ENCODE results near the gene CUX1. TPM values are rescaled to one million over a fixed set of nuclear protein-coding genes. Genes with fewer than 3 reads are reported as not detected.

The CUX1 gene
- total RNA-seq, 4 donors from 2014 or later: 42.8 to 59.0 (median 47.4) TPM

DNA sequence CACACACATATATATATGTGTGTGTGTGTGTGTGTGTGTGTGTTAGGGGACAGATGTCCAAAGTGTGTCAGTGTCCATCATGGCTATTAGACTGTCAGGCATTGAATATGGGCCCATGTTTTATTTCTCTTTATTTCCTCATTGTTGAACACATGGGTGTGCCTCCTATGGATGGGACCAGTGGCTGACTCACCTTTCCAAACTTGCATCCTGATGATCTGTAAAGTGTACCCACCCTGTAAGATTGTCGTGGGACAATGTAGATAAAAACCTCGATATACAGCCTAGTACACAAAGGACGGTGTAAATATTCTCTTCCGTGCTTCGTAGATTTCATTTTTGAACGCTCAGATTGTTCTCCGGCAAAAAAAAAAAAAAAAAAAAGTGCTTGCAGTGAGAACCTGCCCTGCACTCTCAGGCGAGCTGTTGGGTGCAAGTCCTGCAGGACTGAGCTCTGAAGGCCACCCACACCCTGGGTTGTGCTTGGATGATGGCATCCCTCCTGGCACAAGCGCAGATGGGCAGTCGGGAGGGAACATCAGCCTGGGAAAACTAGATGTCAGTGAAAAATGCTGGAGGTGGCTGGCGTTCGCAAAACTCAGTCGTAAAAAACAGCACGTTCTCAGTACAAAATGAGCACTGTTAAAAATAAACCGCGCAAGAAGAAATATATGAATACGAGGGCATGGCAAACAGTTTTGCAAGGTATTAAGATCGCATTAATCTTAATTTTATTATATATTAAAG lies 166.9 kb downstream of the CUX1 start:
- TF ChIP-seq, protein P1, sequence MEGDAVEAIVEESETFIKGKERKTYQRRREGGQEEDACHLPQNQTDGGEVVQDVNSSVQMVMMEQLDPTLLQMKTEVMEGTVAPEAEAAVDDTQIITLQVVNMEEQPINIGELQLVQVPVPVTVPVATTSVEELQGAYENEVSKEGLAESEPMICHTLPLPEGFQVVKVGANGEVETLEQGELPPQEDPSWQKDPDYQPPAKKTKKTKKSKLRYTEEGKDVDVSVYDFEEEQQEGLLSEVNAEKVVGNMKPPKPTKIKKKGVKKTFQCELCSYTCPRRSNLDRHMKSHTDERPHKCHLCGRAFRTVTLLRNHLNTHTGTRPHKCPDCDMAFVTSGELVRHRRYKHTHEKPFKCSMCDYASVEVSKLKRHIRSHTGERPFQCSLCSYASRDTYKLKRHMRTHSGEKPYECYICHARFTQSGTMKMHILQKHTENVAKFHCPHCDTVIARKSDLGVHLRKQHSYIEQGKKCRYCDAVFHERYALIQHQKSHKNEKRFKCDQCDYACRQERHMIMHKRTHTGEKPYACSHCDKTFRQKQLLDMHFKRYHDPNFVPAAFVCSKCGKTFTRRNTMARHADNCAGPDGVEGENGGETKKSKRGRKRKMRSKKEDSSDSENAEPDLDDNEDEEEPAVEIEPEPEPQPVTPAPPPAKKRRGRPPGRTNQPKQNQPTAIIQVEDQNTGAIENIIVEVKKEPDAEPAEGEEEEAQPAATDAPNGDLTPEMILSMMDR (IDR thresholded peaks at IDR 0.05; ENCODE audit: low read depth): no peak

DNA sequence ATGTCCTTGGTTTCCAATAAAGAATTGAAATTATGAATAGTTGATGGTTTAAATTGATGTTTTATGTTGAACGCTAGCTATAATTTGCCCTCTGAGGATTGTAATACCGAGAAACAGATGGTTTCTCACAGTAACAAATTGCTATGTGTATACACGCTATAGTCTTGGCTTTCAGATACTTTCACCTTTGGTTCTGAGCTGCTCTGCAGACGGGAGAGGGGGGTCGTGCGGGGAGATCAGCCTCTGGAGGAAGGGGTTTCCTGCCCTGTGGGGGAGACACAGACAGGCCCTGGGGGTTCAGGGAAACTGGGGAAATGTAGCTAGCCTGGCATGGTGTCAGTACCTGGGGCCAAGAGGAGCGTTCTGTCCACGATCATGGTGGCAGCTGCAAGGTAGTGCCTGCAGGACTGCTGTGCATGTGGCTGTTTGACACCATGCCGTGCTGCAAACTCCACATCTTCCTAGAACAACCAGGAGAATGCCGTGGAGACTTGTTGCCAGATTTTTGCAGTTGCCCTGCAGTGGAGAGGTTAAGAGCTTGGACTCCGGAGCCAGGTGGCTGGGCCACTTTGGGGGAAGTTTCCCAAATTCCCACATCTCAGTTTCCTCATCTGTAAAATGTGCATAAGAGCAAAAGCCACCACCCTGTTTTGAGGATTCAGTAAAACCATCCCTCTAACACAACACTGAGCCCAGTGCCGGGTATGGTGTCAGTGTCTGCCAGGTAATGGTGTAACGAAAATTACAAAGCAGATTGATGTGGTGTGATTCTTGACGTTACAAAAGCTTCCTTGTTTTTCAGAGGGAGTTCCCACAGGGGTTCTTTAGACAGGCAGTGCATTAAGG lies 167.9 kb downstream of the CUX1 start:
- TF ChIP-seq, protein P1 (IDR thresholded peaks at IDR 0.05; ENCODE audit: low read depth): no peak

DNA sequence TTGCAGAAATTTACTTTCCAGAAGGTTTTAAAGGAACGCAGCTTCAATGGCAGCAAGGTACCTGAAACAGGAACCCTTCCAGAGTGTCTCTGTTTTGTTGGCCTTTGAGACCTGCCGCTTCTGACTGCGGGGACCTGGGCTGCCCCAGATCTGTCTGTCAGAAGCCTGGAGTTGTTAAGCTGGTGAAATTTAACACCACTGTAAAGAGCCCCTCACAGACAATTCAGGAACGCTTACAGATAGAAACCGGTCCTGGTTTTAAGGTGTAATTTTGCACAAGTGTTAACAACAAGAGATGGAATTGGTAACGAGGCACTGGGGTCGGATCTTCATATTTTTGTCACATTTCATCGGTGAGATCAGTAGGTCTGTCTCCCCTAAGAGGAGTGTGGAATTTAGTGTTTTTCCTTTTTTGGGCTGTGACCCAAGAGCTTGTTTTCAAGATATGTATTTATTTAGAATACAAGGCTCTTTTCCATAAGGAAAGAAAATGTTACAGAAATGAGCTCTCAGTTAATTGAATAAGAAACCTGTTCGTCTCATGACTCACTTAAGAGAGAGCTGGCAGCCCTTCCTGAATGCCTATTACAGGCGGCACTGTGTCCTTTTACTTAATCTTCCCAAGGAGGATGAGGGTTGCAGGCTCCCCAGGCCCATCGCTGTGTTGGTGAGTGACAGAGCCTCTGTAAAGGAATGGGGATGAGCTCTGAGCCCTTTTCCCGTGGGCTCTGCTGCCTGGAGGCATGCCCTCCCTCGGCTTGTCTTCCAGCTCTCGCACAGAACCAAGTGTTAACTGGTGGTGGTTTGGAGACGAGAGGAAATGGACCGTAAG lies 168.7 kb downstream of the CUX1 start:
- TF ChIP-seq, protein P1 (IDR thresholded peaks at IDR 0.05; ENCODE audit: low read depth): no peak

DNA sequence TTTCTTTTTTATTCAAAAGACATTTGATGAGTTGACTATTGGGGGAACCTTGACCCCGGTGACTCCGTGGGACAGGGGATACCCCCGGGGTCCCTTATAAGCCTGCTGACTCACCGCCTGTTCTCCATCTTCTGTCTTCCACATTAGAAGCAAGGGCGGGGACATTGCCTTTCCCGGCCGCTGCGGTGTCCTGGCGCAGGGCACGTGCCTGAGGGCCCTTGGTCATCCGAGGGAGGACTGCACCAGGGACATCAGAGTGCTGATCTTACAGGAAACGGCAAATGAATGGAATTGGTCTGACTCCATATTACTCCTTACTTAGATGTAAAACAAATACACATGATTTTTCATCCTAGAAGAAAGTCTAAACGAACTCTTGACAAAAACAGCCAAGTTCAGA lies 170.1 kb downstream of the CUX1 start:
- TF ChIP-seq, protein P1 (IDR thresholded peaks at IDR 0.05; ENCODE audit: low read depth): no peak

DNA sequence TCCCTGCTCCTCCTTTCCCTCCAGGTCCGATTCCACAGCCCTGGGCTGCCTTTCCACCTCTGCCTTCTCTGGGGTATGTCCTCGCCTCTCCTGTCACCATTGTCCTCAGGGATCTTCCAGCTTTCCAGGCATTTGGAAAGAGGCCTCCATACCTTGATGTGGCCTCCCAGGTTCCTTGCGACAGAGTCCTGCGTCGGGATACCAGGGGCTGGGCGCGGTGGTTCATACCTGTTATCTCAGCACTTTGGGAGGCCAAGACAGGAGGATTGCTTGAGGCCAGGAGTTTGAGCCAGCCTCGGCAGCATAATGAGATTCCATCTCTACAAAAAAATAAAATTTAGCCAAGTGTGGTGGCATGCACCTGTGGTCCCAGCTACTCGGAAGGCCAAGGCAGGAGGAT lies 171.1 kb downstream of the CUX1 start:
- TF ChIP-seq, protein P1 (IDR thresholded peaks at IDR 0.05; ENCODE audit: low read depth): no peak

DNA sequence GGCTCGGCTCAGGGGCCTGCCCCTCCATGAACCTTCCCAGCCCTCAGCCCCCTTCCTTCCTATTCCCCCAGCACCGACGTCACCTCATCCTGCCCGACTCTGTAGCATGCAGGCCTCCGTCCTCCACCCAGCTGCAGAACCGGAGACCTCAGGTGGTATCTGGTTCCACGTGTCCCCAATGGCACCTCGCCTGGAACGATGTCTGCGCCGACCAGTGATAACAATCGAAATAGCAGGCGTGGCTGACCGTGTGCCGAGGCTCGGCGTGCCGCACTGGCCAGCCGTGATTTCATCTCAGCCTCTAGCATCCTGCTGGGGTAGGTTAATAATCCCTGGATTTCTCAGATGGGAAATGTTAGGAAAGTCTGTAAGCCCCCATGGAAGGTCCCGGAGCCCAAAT lies 171.7 kb downstream of the CUX1 start:
- TF ChIP-seq, protein P1 (IDR thresholded peaks at IDR 0.05; ENCODE audit: low read depth): no peak

Data from subcutaneous adipose tissue (tissue), 4 donors.